ENCODE results near the gene LIM2. TPM values are rescaled to one million over a fixed set of nuclear protein-coding genes. Genes with fewer than 3 reads are reported as not detected.

LIM2 gene
- not detected for total RNA-seq

- no peak for ATAC-seq (ENCODE audit: insufficient number of reproducible peaks, low FRiP score, low read depth)
- no peaks in the 10 kb centered on the region for H3K36me3 ChIP-seq
- no peak within 1 kb of the TSS for H3K27ac ChIP-seq
- H3K4me1 ChIP-seq (ENCODE audit: control insufficient read depth in 1 of 2, low read depth in 2 of 2) = no peaks in the 10 kb centered on the region
- no peak for TF ChIP-seq CTCF (IDR thresholded peaks at IDR 0.05)
- no peak within 1 kb of the TSS for H3K4me3 ChIP-seq
- DNase-seq (ENCODE audit: low spot score) = no peak
- no peaks in the 10 kb centered on the region for H3K27me3 ChIP-seq (replicated peaks; ENCODE audit: insufficient read depth)
- no peaks in the 10 kb centered on the region for H3K9me3 ChIP-seq
Measured at GRCh38 chr19:51387924-51388389, at the start of gene LIM2. TSS of gene LIM2 (minus strand) at chr19:51387974. CDS start at chr19:51387443, 531 bp downstream.

GRCh38 chr19:51434456-51434855 is 46.7 kb upstream of the LIM2 start:
- Histone ChIP-seq H3K9me3 (no peaks in the 10 kb centered on the region), H3K36me3 (no peaks in the 10 kb centered on the region), H3K4me1 (ENCODE audit: control insufficient read depth in 1 of 2, low read depth in 2 of 2) (no peaks in the 10 kb centered on the region), H3K4me3 (no peak overlapping the region), H3K27ac (no peak overlapping the region), H3K27me3 (replicated peaks; ENCODE audit: insufficient read depth) (no peaks in the 10 kb centered on the region)
- ATAC-seq (ENCODE audit: insufficient number of reproducible peaks, low FRiP score, low read depth) (no peak), DNase-seq (ENCODE audit: low spot score) (no peak)
- no peak for TF ChIP-seq CTCF (IDR thresholded peaks at IDR 0.05)

- Histone ChIP-seq H3K27ac (no peak overlapping the region), H3K4me3 (no peak overlapping the region), H3K4me1 (ENCODE audit: control insufficient read depth in 1 of 2, low read depth in 2 of 2) (no peaks in the 10 kb centered on the region), H3K27me3 (replicated peaks; ENCODE audit: insufficient read depth) (no peaks in the 10 kb centered on the region), H3K36me3 (no peaks in the 10 kb centered on the region), H3K9me3 (no peaks in the 10 kb centered on the region)
- DNase-seq (ENCODE audit: low spot score) = no peak
- ATAC-seq (ENCODE audit: insufficient number of reproducible peaks, low FRiP score, low read depth) = no peak
- TF ChIP-seq CTCF (IDR thresholded peaks at IDR 0.05) = no peak
Measured at GRCh38 chr19:51433043-51433442, 45.3 kb upstream of the LIM2 start.

GRCh38 chr19:51431124-51431523 is 43.4 kb upstream of the LIM2 start:
- ATAC-seq (ENCODE audit: insufficient number of reproducible peaks, low FRiP score, low read depth) = no peak
- no peaks in the 10 kb centered on the region for H3K27me3 ChIP-seq (replicated peaks; ENCODE audit: insufficient read depth)
- H3K4me1 ChIP-seq (ENCODE audit: control insufficient read depth in 1 of 2, low read depth in 2 of 2) = no peaks in the 10 kb centered on the region
- no peaks in the 10 kb centered on the region for H3K9me3 ChIP-seq
- H3K27ac ChIP-seq = no peak overlapping the region
- no peak for DNase-seq (ENCODE audit: low spot score)
- no peaks in the 10 kb centered on the region for H3K36me3 ChIP-seq
- no peak for TF ChIP-seq CTCF (IDR thresholded peaks at IDR 0.05)
- no peak overlapping the region for H3K4me3 ChIP-seq

GRCh38 chr19:51430221-51430620 is 42.4 kb upstream of the LIM2 start:
- H3K27ac ChIP-seq = no peak overlapping the region
- H3K4me1 ChIP-seq (ENCODE audit: control insufficient read depth in 1 of 2, low read depth in 2 of 2) = no peaks in the 10 kb centered on the region
- no peak overlapping the region for H3K4me3 ChIP-seq
- no peak for TF ChIP-seq CTCF (IDR thresholded peaks at IDR 0.05)
- no peaks in the 10 kb centered on the region for H3K36me3 ChIP-seq
- ATAC-seq (ENCODE audit: insufficient number of reproducible peaks, low FRiP score, low read depth) (no peak), DNase-seq (ENCODE audit: low spot score) (no peak)
- H3K9me3 ChIP-seq = no peaks in the 10 kb centered on the region
- no peaks in the 10 kb centered on the region for H3K27me3 ChIP-seq (replicated peaks; ENCODE audit: insufficient read depth)

Measured in thoracic aorta (tissue), 2 donors.